GM18526 (cell line): ENCODE data around the gene SH3RF3.

Experiments
- POLR2A ChIP-seq: IDR thresholded peaks from 3 replicates; pipeline ENCODE4 v1.6.1; 2011; ENCODE audit not compliant: insufficient read length; ENCODE audit errors: extremely low read depth

The SH3RF3 gene

GRCh38 chr2:109447251-109447661, 318.3 kb downstream of the SH3RF3 start:
- TF ChIP-seq POLR2A: no peak

GRCh38 chr2:109447776-109448175, 318.8 kb downstream of the SH3RF3 start:
- TF ChIP-seq POLR2A: no peak

GRCh38 chr2:109448207-109448606, 319.2 kb downstream of the SH3RF3 start:
- TF ChIP-seq POLR2A: no peak

GRCh38 chr2:109448946-109449788, 320.2 kb downstream of the SH3RF3 start:
- no peak for TF ChIP-seq POLR2A

GRCh38 chr2:109450574-109451273, 321.7 kb downstream of the SH3RF3 start:
- TF ChIP-seq POLR2A: no peak

GRCh38 chr2:109451671-109452070, 322.7 kb downstream of the SH3RF3 start:
- TF ChIP-seq POLR2A: no peak

GRCh38 chr2:109452318-109453305, 323.6 kb downstream of the SH3RF3 start:
- no peak for TF ChIP-seq POLR2A

- TF ChIP-seq POLR2A: no peak
These were observed 324.5 kb downstream of the SH3RF3 start for GRCh38 chr2:109453371-109453995.

GRCh38 chr2:109454304-109454703, 325.3 kb downstream of the SH3RF3 start:
- no peak for TF ChIP-seq POLR2A

- no peak for TF ChIP-seq POLR2A
These were observed 325.9 kb downstream of the SH3RF3 start for GRCh38 chr2:109454765-109455394.

GRCh38 chr2:109455731-109456691, 327.0 kb downstream of the SH3RF3 start:
- TF ChIP-seq POLR2A: no peak

- no peak for TF ChIP-seq POLR2A
These were observed 327.8 kb downstream of the SH3RF3 start for GRCh38 chr2:109456776-109457175.

GRCh38 chr2:109457366-109457765, 328.4 kb downstream of the SH3RF3 start:
- TF ChIP-seq POLR2A: no peak
